Measurements from ENCODE around the gene CD164L2.

DNA sequence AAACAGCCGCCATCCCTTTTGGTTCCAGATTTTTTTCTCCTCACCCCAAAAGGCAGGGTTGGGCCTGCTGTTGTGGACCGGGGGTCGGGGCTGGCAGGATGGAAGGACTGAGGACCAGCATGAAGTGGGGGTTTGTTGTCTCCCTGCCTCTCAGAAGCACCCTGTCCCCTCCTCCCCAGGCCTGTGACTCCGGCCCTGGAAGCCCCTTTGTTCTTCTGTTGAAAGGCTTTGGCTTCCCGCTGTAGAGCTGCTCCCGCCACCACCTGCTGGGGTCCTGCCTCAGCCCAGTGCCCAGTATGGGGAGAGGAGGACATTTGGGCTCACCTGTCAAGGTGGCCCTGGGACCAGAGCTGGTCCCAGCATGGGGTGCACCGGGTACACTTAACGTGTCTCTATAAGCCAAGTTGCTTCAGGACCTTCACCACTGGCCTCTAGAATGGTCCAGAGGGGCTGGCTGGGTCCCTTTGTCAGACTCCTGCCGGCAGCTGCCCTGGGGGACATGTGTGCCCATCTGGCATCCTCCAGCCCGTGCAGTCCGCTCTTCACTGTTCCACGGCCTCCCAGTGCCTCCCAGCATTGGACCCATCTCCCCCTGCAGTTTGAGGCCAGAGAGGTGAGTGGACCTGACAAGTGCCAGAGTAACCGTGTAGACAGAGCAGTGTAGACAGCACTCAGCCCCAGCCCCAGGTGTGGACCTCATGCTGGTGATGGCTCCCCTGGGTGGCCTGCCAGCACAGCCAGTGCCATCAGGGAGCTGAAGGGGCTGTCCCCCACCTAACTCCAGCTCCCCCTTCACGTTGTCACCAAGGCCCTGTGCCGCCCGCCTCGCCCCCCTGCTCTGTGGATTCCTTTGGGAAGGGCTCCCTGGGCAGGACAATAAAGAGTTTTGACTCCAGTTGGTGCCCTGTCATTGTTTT, 47.4 kb downstream of the CD164L2 start:
- TF ChIP-seq POLR2A (IDR thresholded peaks at IDR 0.05; ENCODE audit: low read depth) (no peak), EP300 (IDR thresholded peaks at IDR 0.05) (no peak)
